Breast epithelium (tissue), 3 donors: Measurements from ENCODE around the gene PATJ.

Experiments used
- POLR2A ChIP-seq: fragments of 450-650 bp; IDR thresholded peaks from one replicate; pipeline ENCODE4 v1.6.1; 2016; ENCODE audit warnings: antibody characterized with exemption, mild to moderate bottlenecking, moderate library complexity
- POLR2AphosphoS5 ChIP-seq, 3 donors: sonication (generic); formaldehyde crosslinking; IDR thresholded peaks; one replicate each; pipeline ENCODE4 v1.6.1; 2017; ENCODE audit warnings: antibody characterized with exemption in 3 of 3

- TF ChIP-seq POLR2A (no peak), POLR2AphosphoS5 (IDR thresholded peaks at IDR 0.05) (no peak)
These were observed 179.2 kb downstream of the PATJ start for GRCh38 chr1:61921435-61921834.
